HL-60 (cell line): ENCODE measurements around the gene SEMA6B.

Source experiments
- DNase-seq, 2 experiments: peaks; one replicate each; pipeline ENCODE4 v3.0.0-alpha.2; 2010 to 2020; ENCODE audit warnings: low read depth in 1 of 2, low spot score in 1 of 2
- H3K27ac ChIP-seq: fragments of 250-450 bp; sonication (Bioruptor Pico); replicated peaks from 2 replicates; pipeline ENCODE4 v1.5.1; 2020; ENCODE audit warnings: mild to moderate bottlenecking, moderate library complexity
- H3K27me3 ChIP-seq: fragments of 250-450 bp; sonication (Bioruptor Pico); 2 replicates; pipeline ENCODE4 v1.5.1; 2021; ENCODE audit warnings: mild to moderate bottlenecking, moderate library complexity; ENCODE audit not compliant: insufficient read depth, poor library complexity, severe bottlenecking
- H3K4me3 ChIP-seq: replicated peaks from 2 replicates; pipeline ENCODE4 v1.5.1; 2011; ENCODE audit warnings: mild to moderate bottlenecking, control low read depth, low read length; ENCODE audit not compliant: insufficient read depth
- CTCF ChIP-seq: IDR thresholded peaks from one replicate; pipeline ENCODE4 v1.5.1; 2011; ENCODE audit warnings: low read length, control low read depth, inconsistent platforms; ENCODE audit not compliant: insufficient read depth
- GABPA ChIP-seq: IDR thresholded peaks from 2 replicates; pipeline ENCODE4 v1.6.1; 2012; ENCODE audit warnings: low read depth
- POLR2AphosphoS5 ChIP-seq: IDR thresholded peaks from 2 replicates; pipeline ENCODE4 v1.6.1; 2012; ENCODE audit warnings: low read depth
- REST ChIP-seq: IDR thresholded peaks from 2 replicates; pipeline ENCODE4 v1.6.1; 2012; ENCODE audit warnings: low read depth; ENCODE audit not compliant: insufficient replicate concordance
- SPI1 ChIP-seq: IDR thresholded peaks from 2 replicates; pipeline ENCODE4 v1.6.1; 2012; ENCODE audit warnings: low read depth, mild to moderate bottlenecking, borderline replicate concordance

The SEMA6B gene

DNA sequence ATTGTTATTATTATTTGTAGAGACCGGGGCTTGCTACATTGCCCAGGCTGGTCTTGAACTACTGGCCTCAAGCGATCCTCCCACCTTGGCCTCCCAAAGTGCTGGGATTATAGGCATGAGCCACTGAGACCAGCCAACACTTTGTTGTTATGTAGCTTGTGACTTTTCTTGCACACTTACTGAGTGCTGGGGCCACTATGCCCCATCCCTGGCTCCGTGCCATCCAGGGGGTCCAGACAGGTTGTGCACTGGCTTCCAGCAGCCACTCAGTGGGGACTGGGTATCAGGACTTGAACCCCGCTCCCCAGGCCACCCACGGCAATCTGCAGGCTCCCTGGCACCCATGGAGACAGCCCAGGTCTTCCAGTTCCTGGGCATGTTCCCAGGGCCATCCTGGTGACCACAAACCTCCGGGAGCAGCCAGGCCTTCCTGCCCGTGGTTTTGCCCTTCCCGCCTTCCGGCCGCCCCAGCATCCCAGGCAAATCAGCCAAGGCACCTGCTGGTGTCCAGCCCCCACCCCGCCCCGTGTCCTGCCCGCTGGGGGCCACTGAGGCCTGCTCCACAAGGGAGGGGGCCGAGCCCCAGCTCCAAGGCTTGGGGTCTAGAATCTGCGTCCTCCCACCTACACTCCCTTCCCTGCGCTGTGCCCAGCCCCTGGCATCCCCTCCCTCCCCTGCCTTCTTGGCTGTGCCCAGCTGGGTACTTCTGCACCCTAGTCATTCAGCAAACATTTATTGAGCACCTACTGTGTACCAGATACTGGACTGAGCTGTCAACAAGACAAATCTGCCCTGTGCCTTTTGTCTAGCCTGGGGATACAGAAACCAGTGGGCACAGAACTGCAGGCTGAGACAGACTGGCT, 23.7 kb upstream of the SEMA6B start:
- H3K27ac ChIP-seq, result no peak overlapping the region
- H3K27me3 ChIP-seq, result peaks cover 54% of the 10 kb centered on the region
- DNase-seq, result no peak
- no peak overlapping the region for H3K4me3 ChIP-seq
- TF ChIP-seq REST (no peak), POLR2AphosphoS5 (no peak)

- Histone ChIP-seq H3K27me3 (peaks cover 54% of the 10 kb centered on the region), H3K4me3 (no peak overlapping the region), H3K27ac (no peak overlapping the region)
- no peak for TF ChIP-seq SPI1
- no peak for TF ChIP-seq GABPA
- no peak for TF ChIP-seq CTCF
- no peak for TF ChIP-seq REST
- no peak for TF ChIP-seq POLR2AphosphoS5
- no peak for DNase-seq
These were observed 22.4 kb upstream of the SEMA6B start for GRCh38 chr19:4581666-4582553.

- H3K27me3 ChIP-seq, result peaks cover 54% of the 10 kb centered on the region
- peak overlapping the region; percentile 20 for H3K4me3 ChIP-seq
- no peak overlapping the region for H3K27ac ChIP-seq
- TF ChIP-seq CTCF, result no peak
- no peak for TF ChIP-seq POLR2AphosphoS5
- no peak for TF ChIP-seq SPI1
- no peak for TF ChIP-seq GABPA
- TF ChIP-seq REST, result no peak
- no peak for DNase-seq
These were observed 21.6 kb upstream of the SEMA6B start for GRCh38 chr19:4580961-4581665.
